GM19238 (cell line): ENCODE results near the gene SMIM44.

Experiments
- DNase-seq: peaks from one replicate; pipeline ENCODE4 v3.0.0; 2011; ENCODE audit warnings: low spot score; ENCODE audit not compliant: insufficient read length

SMIM44 gene

GRCh38 chr19:3441986-3442329 is 41.3 kb downstream of the SMIM44 start:
- DNase-seq = no peak

DNA sequence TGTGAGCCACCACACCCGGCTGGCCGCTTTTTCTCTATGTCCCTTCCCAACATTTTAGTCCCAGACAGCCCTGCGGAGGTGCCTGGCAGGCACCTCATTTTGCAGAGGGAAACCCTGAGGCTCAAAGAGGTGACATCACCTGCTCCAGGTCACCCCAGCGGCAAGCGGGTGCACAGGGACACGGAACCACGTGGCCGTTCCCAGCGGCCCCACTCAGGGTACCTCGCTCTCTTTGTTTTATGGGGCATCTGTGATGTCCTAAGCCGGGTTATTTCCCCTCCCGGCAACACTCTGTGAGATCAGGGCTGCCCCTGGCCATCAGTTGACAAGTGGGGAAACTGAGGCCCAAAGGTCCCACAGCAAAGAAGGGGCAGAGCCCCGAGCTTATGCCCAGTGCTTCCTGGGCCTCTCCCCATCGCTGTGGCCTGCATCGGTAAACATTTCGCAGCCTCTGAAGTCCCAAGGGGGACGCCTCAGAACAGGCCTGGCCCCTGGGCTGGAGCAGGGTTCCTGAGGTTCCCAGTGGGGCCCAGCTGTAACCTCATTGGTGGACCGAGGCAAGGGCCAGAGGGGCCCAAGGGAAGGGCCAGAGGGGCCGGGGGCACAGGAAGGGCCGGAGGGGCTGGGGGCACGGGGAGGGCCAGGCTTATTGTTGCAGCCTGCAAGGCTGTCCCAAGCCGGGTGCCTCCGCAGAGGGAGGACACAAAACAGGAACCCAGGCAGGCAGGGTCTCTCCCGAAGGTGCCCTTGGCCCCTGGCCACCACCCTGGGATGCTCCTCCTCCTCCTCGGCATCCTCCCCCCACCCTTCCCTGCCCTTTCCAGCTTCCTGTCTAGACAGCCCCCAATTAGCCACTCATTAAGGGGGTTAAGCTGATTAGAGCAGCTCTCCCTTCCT is 41.9 kb downstream of the SMIM44 start:
- no peak for DNase-seq

- DNase-seq = peak; percentile 50
Observed at GRCh38 chr19:3440082-3440481, 43.2 kb downstream of the SMIM44 start.

- DNase-seq = peak; percentile 99
Observed at GRCh38 chr19:3434630-3435553, 48.3 kb downstream of the SMIM44 start.

DNA sequence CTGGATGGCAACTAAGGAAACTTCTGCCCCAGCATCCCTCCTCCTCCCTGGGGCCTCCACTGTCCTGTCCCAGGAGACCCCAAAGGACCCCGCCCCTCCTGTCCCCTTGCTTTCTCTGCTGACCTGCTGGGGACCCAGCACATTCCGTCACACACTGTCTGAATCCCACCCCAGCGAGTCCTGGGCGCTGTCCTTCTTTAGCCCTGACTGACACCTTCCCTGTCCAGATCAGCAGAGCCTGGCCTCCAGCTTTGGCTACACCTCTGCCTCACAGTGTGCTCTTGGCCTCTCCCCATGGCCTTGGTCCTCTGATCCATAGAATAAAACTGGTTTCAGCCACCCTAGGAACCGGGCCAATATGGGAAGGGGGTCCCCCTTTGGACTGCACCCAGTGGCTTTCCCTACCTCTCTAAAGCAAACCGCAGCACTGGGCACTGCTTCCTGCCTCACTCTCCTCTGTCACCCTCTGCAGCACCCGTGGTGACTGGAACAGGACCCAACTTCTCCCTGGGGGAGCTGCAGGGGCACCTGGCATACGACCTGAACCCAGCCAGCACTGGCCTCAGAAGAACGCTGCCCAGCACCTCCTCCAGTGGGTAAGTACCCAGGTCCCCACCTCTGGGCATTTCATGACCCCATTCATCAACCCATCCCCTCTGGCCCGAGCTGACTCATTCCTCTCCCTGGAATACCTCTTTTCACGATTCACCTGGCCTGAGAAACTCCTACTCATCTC is 49.3 kb downstream of the SMIM44 start:
- DNase-seq = no peak

DNA sequence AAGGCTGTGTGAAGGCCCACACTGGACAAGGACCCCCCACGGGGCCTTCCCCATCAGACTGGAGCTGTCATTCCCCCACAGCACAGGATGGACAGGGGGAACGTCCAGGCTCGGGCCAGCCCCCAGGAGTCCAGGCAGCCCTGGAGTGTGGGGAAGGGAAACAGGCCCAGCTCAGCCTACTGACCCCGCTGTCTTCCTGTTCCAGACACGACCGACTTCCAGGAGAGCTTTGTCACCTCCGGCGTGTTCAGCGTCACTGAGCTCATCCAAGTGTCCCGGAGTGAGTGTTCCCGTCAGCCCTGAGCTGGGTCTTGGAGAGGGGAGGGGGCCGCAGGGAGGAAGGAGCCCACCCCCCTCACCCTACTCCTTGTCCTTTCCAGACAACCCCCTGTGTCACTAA is 49.9 kb downstream of the SMIM44 start:
- no peak for DNase-seq
